PC-3 (cell line): ENCODE data around the gene KCNJ6. TPM values are rescaled to one million over a fixed set of nuclear protein-coding genes. Genes with fewer than 3 reads are reported as not detected.

ENCODE experiments used
- ATAC-seq: fragments of 200-7000 bp; cut with Tn5 transposase; 2 replicates; pipeline ENCODE4 v1.9.1; 2020; ENCODE audit warnings: mild to moderate bottlenecking, moderate library complexity
- BruUV-seq: library from RNA; stranded (reverse); fragments of 400-500 nt; replicated peaks from 2 replicates; lab custom pipeline; 2021; lab: Mats Ljungman, UMichigan
- CTCF ChIA-PET: fragments of 300-600 bp; sonication (Branson Sonifier 250); formaldehyde crosslinking; loops from one replicate; lab custom pipeline; 2022; ENCODE audit warnings: antibody characterized with exemption; lab: Charles Lee
- POLR2A ChIA-PET: fragments of 300-600 bp; sonication (Branson Sonifier 250); formaldehyde crosslinking; loops from one replicate; lab custom pipeline; 2022; ENCODE audit warnings: antibody characterized with exemption; ENCODE audit not compliant: unreplicated experiment; lab: Charles Lee
- DNase-seq: peaks from one replicate; pipeline ENCODE4 v3.0.0-alpha.2; 2015
- H2AFZ ChIP-seq: fragments of 300-600 bp; sonication (generic); 2 replicates; pipeline ENCODE4 v1.6.0; 2016; ENCODE audit warnings: antibody characterized with exemption, low read length
- H3F3A ChIP-seq: fragments of 300-600 bp; sonication (generic); one replicate; pipeline ENCODE4 v1.6.0; 2017; ENCODE audit warnings: antibody characterized with exemption, low read length, control low read depth, mild to moderate bottlenecking; ENCODE audit not compliant: unreplicated experiment
- H3K27ac ChIP-seq: fragments of 300-600 bp; sonication (generic); 2 replicates; pipeline ENCODE4 v1.5.1; 2016; ENCODE audit warnings: mild to moderate bottlenecking, low read length
- H3K27me3 ChIP-seq: fragments of 300-600 bp; sonication (generic); 2 replicates; pipeline ENCODE4 v1.6.1; 2016; ENCODE audit warnings: low read length, mixed read lengths
- H3K36me3 ChIP-seq: fragments of 300-600 bp; sonication (generic); 2 replicates; pipeline ENCODE4 v1.6.1; 2016; ENCODE audit warnings: low read depth, mixed run types, low read length, mixed read lengths
- H3K4me1 ChIP-seq: fragments of 300-600 bp; sonication (generic); 2 replicates; pipeline ENCODE4 v1.5.1; 2016; ENCODE audit warnings: low read length; ENCODE audit not compliant: insufficient read depth
- H3K4me2 ChIP-seq: fragments of 300-600 bp; sonication (generic); 2 replicates; pipeline ENCODE4 v1.6.0; 2016; ENCODE audit warnings: low read length
- H3K4me3 ChIP-seq: fragments of 300-600 bp; sonication (generic); 2 replicates; pipeline ENCODE4 v1.5.1; 2016; ENCODE audit warnings: mild to moderate bottlenecking, low read length, mixed read lengths
- H3K79me2 ChIP-seq: fragments of 300-600 bp; sonication (generic); 2 replicates; pipeline ENCODE4 v1.6.1; 2017; ENCODE audit warnings: low read length, mixed read lengths
- H3K9ac ChIP-seq: fragments of 300-600 bp; sonication (generic); 2 replicates; pipeline ENCODE4 v1.6.0; 2016; ENCODE audit warnings: mild to moderate bottlenecking, low read length
- H3K9me2 ChIP-seq: fragments of 300-600 bp; sonication (generic); replicated peaks from 2 replicates; pipeline ENCODE4 v1.6.1; 2016; ENCODE audit warnings: mixed run types, low read length, mixed read lengths
- H3K9me3 ChIP-seq: fragments of 300-600 bp; sonication (generic); 2 replicates; pipeline ENCODE4 v1.6.1; 2016; ENCODE audit warnings: low read length, mixed read lengths
- H4K20me1 ChIP-seq: fragments of 300-600 bp; sonication (generic); 2 replicates; pipeline ENCODE4 v1.6.1; 2016; ENCODE audit warnings: low read length, mixed read lengths
- CTCF ChIP-seq: fragments of 300-600 bp; sonication (generic); conservative IDR thresholded peaks from 2 replicates; pipeline ENCODE4 v1.5.1; 2017; ENCODE audit warnings: antibody characterized with exemption, low read depth, mild to moderate bottlenecking, low read length
- EZH2 ChIP-seq: fragments of 300-600 bp; sonication (generic); IDR thresholded peaks from one replicate; pipeline ENCODE4 v1.6.1; 2017; ENCODE audit warnings: antibody characterized with exemption, mild to moderate bottlenecking, low read length; ENCODE audit not compliant: unreplicated experiment
- EZH2phosphoT487 ChIP-seq: fragments of 300-600 bp; sonication (generic); IDR thresholded peaks from 2 replicates; pipeline ENCODE4 v1.6.1; 2018; ENCODE audit warnings: mild to moderate bottlenecking, antibody characterized with exemption, low read length, borderline replicate concordance
- intact Hi-C: fragments of 100-400 bp; cut with micrococcal nuclease; formaldehyde crosslinking; loops from 2 replicates; pipeline ENCODE4 v1.9.0; 2023
- total RNA-seq: library from RNA; depleted of rRNA; stranded (reverse); fragments of >200 nt; gene quantifications from 2 replicates; pipeline ENCODE4 v1.2.3, GENCODE V29; 2014

The KCNJ6 gene
- total RNA-seq, 1 experiment from 2014 or later = not detected

GRCh38 chr21:37821092-37821491 is 95.2 kb downstream of the KCNJ6 start:
- Histone ChIP-seq H2AFZ (no peak overlapping the region), H3F3A (no peaks in the 10 kb centered on the region)
- TF ChIP-seq EZH2 (no peak), CTCF (no peak), EZH2phosphoT487 (no peak)

GRCh38 chr21:37819372-37819771 is 96.9 kb downstream of the KCNJ6 start:
- TF ChIP-seq EZH2phosphoT487 = no peak
- no peak for TF ChIP-seq EZH2
- TF ChIP-seq CTCF = no peak
- H4K20me1 ChIP-seq = no peaks in the 10 kb centered on the region
- DNase-seq (no peak), ATAC-seq (no peak)
- POLR2A ChIA-PET = no interaction called here
- no peak overlapping the region for H3K4me2 ChIP-seq
- H3F3A ChIP-seq = no peaks in the 10 kb centered on the region
- no peak overlapping the region for H3K27ac ChIP-seq
- H3K79me2 ChIP-seq = no peaks in the 10 kb centered on the region
- H3K9me3 ChIP-seq = no peaks in the 10 kb centered on the region
- BruUV-seq = no TSS peak
- H3K4me3 ChIP-seq = no peak overlapping the region
- H3K9ac ChIP-seq = no peak overlapping the region
- CTCF ChIA-PET = no interaction called here
- no peaks in the 10 kb centered on the region for H3K4me1 ChIP-seq
- peaks cover 66% of the 10 kb centered on the region for H3K27me3 ChIP-seq
- intact Hi-C loops = no loop called here
- H3K36me3 ChIP-seq = no peaks in the 10 kb centered on the region
- H2AFZ ChIP-seq = no peak overlapping the region
- no peaks in the 10 kb centered on the region for H3K9me2 ChIP-seq

More at GRCh38 chr21:37821092-37821491, 95.2 kb downstream of the KCNJ6 start:
- no peak overlapping the region for H3K4me2 ChIP-seq
- no peaks in the 10 kb centered on the region for H3K36me3 ChIP-seq
- ATAC-seq (no peak), DNase-seq (no peak)
- H3K27ac ChIP-seq = no peak overlapping the region
- CTCF ChIA-PET = no interaction called here
- no peak overlapping the region for H3K4me3 ChIP-seq
- H3K9ac ChIP-seq = no peak overlapping the region
- intact Hi-C loops = no loop called here
- H3K79me2 ChIP-seq = no peaks in the 10 kb centered on the region
- no peaks in the 10 kb centered on the region for H3K9me2 ChIP-seq
- no peaks in the 10 kb centered on the region for H3K4me1 ChIP-seq
- H3K9me3 ChIP-seq = no peaks in the 10 kb centered on the region
- peaks cover 74% of the 10 kb centered on the region for H3K27me3 ChIP-seq
- H4K20me1 ChIP-seq = no peaks in the 10 kb centered on the region
- POLR2A ChIA-PET = no interaction called here
- no TSS peak for BruUV-seq

GRCh38 chr21:37817242-37817641 is 99.0 kb downstream of the KCNJ6 start:
- no peak overlapping the region for H2AFZ ChIP-seq
- ATAC-seq (no peak), DNase-seq (no peak)
- TF ChIP-seq EZH2phosphoT487 (no peak), EZH2 (no peak), CTCF (no peak)
- no peaks in the 10 kb centered on the region for H3K79me2 ChIP-seq
- H3F3A ChIP-seq = no peaks in the 10 kb centered on the region
- H3K4me3 ChIP-seq = no peak overlapping the region
- no peaks in the 10 kb centered on the region for H3K4me1 ChIP-seq
- peaks cover 57% of the 10 kb centered on the region for H3K27me3 ChIP-seq
- ChIA-PET POLR2A (no interaction called here), CTCF (no interaction called here)
- H3K9me2 ChIP-seq = no peaks in the 10 kb centered on the region
- intact Hi-C loops = no loop called here
- no peaks in the 10 kb centered on the region for H4K20me1 ChIP-seq
- no TSS peak for BruUV-seq
- H3K4me2 ChIP-seq = no peak overlapping the region
- H3K9ac ChIP-seq = no peak overlapping the region
- no peak overlapping the region for H3K27ac ChIP-seq
- H3K9me3 ChIP-seq = peaks cover 8% of the 10 kb centered on the region; the same call in 1 of the 2 replicates
- no peaks in the 10 kb centered on the region for H3K36me3 ChIP-seq
